ENCODE results near the gene SUMF2. TPM values are rescaled to one million over a fixed set of nuclear protein-coding genes. Genes with fewer than 3 reads are reported as not detected.

Gene SUMF2
- total RNA-seq, result 187 and 220 TPM in 2 replicates

GRCh38 chr7:56063882-56064625, at the start of gene SUMF2:
Gene SUMF2, plus strand, starts transcription at chr7:56064286. Its CDS starts 26 bp downstream, at chr7:56064312.

GRCh38 chr7:56051339-56052191, 12.5 kb upstream of the SUMF2 start, which contains the start of the genes CCT6A and PSPH:
Gene CCT6A, plus strand, starts transcription at chr7:56051765. Its CDS starts 84 bp downstream, at chr7:56051849.
Gene PSPH, minus strand, starts transcription at chr7:56051444. Its CDS starts 30,232 bp downstream, at chr7:56021212.

GRCh38 chr7:56092789-56093531, 28.9 kb downstream of the SUMF2 start, which contains the start of gene PHKG1:
Gene PHKG1, minus strand, starts transcription at chr7:56092952. Its CDS starts 4,011 bp downstream, at chr7:56088941.

GRCh38 chr7:56106108-56107073, 42.3 kb downstream of the SUMF2 start, which contains the start of gene CHCHD2:
Gene CHCHD2, minus strand, starts transcription at chr7:56106476. Its CDS starts 63 bp downstream, at chr7:56106413.

GRCh38 chr7:56115852-56116538, 51.9 kb downstream of the SUMF2 start, which contains the start of gene NUPR2:
Gene NUPR2, minus strand, starts transcription at chr7:56116417. Its CDS starts 103 bp downstream, at chr7:56116314.

Other genes starting within 250 kb of the SUMF2 start
- not detected in 2 replicates for gene SEPTIN14, start 201.5 kb upstream of the SUMF2 start, total RNA-seq
- gene ZNF713, start 176.8 kb upstream of the SUMF2 start, total RNA-seq, result 2.6 and 6.5 TPM in 2 replicates
- gene MRPS17, start 112.4 kb upstream of the SUMF2 start, total RNA-seq, result 20.0 and 33.0 TPM in 2 replicates
- 43.6 and 80.8 TPM in 2 replicates for gene NIPSNAP2, start 99.7 kb upstream of the SUMF2 start, total RNA-seq
- 152 and 214 TPM in 2 replicates for gene PSPH, start 12.8 kb upstream of the SUMF2 start, total RNA-seq
- gene CCT6A, start 12.5 kb upstream of the SUMF2 start, total RNA-seq, result 221 and 354 TPM in 2 replicates
- gene PHKG1, start 28.7 kb downstream of the SUMF2 start, total RNA-seq, result 0.21 and 1.2 TPM in 2 replicates
- 430 and 442 TPM in 2 replicates for gene CHCHD2, start 42.2 kb downstream of the SUMF2 start, total RNA-seq
- gene NUPR2, start 52.1 kb downstream of the SUMF2 start, total RNA-seq, result not detected in 2 replicates